DMS53 (cell line): ENCODE data around the gene ZCCHC7.
"Not testable (repeated sequence)": the region's sequence is repeated elsewhere in the genome, so short reads cannot be mapped to it uniquely, and the experiment has no call there.

Source experiments
- DNase-seq: peaks from one replicate; lab custom pipeline; 2025; lab: John Stamatoyannopoulos, UW

ZCCHC7 gene

DNA sequence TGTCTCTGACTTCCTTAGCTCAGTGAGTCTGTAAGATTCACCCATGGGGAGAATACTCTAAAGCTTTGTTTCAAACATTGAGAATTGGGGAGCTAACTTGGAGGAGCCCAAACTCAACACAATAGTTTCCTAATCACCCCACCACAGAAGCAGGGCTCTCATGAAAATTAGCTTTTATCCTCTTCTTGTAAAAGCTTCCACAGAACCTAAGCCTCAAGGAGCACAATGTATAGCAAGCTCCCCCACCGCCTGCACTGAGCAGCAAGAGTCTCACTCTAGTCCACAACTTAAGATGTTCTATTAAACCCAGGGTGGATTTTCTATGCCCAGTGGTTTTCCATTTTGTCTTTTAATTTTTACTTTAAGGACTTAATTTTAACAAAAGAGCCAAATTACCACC, 253.2 kb downstream of the ZCCHC7 start:
- DNase-seq, result no peak

GRCh38 chr9:37374892-37375291, 254.5 kb downstream of the ZCCHC7 start:
- no peak for DNase-seq

GRCh38 chr9:37377688-37378612, 257.6 kb downstream of the ZCCHC7 start:
- DNase-seq, result no peak

GRCh38 chr9:37378613-37379004, 258.2 kb downstream of the ZCCHC7 start:
- no peak for DNase-seq

GRCh38 chr9:37379835-37380234, 259.5 kb downstream of the ZCCHC7 start:
- no peak for DNase-seq

- no peak for DNase-seq
Measured at GRCh38 chr9:37380570-37380969, 260.2 kb downstream of the ZCCHC7 start.

- no peak for DNase-seq
Measured at GRCh38 chr9:37381094-37381741, 260.8 kb downstream of the ZCCHC7 start.

DNA sequence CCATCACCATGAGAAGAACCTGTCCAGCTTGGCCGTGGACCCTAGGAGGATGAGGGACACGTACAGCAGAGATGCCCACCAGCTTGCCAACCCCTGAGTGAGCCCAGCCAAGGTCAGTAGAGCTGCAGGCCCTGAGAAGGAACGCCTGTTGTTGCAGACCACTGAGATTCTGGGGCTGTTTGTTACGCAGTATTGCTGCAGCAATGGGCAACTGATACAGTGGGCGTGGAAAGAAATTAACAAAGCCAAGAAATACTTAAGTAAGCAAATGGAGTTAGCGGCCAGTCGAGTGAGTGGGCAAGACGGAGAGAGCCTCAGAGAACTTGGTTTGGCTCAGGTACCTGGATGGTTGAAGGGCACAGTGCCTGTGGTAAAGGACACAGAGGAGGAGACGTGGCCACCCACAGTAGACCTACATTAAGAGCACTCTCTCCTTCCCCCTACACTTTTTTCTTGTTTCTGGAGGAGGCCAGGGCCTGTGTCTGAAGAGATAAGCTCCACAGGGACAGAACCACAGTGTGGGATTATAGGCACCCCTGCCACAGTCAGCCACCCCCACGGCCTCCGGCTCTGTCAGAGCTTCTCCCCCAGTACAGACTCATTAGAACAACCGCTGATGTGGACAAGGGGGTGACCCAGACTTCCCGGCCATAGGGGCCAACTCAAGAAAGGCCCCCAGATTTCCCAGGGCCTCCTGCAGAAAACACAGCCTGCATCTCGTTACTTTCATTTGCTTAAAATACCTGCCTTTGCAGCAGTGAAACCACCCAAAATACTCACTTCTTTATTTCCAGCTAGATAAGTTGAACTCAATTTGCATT, 262.0 kb downstream of the ZCCHC7 start:
- no peak for DNase-seq

DNA sequence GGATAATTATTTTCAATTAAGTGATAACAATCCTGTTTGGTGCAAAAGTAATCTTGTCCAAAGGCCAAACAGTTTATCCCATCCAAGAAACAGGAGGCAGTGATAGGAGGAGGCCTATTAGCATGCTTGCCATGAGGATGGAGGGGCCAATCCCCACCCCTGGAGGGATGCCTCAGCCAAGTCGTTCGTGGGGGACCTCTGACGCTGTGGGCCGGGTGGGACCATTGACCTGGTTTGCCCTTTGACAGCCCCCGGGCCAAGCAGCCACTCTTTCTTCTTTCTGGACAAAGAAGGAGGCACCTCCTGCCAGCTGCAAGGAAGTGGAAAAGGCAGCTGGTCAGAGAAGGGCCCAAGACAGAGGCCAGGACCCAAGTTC, 262.6 kb downstream of the ZCCHC7 start:
- DNase-seq, result no peak

DNA sequence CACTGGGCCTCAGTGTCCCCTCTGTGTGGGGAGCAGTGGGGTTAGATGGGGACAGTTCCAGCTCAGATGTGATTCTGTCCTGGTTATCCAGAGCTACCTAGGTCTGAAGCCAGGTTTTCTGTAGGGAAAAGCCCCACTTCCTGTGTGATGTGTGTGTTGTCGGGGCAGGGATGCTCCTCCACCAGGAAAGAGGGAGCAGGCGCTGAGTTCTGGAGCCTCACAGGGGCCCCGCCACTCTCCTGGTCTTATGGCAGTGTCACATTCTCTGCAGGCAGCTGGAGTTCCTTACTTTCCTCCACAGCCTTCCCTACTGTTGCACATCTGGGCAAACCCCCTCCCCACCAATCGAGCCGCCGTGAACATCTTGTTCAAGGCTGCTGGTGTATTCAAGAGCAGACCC, 263.0 kb downstream of the ZCCHC7 start:
- DNase-seq, result no peak

- no peak for DNase-seq
Measured at GRCh38 chr9:37383876-37384746, 263.7 kb downstream of the ZCCHC7 start.

- no peak for DNase-seq
Measured at GRCh38 chr9:37385286-37385685, 264.9 kb downstream of the ZCCHC7 start.

- no peak for DNase-seq
Measured at GRCh38 chr9:37386988-37387387, 266.6 kb downstream of the ZCCHC7 start.

DNA sequence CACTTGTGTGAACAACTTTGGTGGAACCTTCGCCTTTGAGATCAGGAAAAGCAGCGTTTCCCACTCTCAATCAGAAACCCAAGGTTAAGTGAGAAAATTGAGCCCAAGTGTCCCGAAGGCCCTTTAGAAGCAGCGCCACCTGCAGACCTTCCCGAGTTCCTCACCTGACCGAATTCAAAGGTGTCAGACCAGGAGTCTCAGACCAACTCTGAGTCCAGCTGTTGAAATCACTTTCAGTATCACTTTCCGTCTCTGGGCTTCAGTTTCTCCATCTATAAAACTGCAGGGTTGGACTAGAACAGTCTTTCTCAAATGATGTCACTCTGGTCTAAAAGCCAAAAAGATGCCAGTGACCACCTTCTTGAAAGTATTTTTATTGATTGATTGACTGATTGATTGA, 270.4 kb downstream of the ZCCHC7 start:
- peak; percentile 80 for DNase-seq

DNA sequence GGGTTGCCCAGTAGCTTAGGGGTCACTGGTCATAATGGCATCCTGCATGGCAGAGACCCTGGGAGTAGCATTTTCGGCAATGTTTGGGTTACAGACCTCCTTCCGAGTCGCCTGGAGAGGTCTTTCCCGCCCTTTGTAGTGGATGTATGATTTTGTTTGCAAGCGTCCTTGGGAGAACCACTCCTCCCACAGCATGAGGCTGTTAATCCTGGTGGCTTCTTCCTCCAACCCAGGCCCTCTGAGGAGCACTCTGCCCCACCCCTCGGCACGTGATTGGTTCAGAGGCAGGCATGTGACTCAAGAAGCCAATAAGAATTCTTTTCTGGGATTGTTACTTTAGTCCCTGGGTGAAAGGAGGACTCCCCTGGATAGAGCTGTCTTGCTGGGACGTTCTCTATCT, 271.9 kb downstream of the ZCCHC7 start:
- no peak for DNase-seq

DNA sequence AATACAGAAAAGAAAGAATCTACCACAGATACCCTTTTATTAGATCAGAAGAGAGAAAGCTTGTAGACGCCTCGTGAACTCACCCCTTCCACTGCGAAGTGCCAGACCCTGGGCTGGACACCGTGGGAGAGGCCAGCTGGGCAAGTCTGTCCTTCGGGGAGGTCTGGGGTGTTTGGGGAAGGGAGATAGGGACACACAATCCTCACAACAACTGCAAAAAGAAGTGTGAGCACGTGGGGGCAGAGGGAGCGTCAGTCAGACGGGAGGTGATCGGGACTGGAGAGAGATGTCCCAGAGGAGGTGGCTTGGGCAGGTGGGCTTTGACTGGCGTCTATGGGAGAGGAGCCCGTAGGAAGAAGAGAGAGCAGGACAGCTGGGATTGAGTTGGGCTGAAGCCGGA, 274.9 kb downstream of the ZCCHC7 start:
- no peak for DNase-seq

- no peak for DNase-seq
Measured at GRCh38 chr9:37395663-37396062, 275.3 kb downstream of the ZCCHC7 start.

GRCh38 chr9:37397948-37398347, 277.6 kb downstream of the ZCCHC7 start:
- DNase-seq, result not testable (repeated sequence)

DNA sequence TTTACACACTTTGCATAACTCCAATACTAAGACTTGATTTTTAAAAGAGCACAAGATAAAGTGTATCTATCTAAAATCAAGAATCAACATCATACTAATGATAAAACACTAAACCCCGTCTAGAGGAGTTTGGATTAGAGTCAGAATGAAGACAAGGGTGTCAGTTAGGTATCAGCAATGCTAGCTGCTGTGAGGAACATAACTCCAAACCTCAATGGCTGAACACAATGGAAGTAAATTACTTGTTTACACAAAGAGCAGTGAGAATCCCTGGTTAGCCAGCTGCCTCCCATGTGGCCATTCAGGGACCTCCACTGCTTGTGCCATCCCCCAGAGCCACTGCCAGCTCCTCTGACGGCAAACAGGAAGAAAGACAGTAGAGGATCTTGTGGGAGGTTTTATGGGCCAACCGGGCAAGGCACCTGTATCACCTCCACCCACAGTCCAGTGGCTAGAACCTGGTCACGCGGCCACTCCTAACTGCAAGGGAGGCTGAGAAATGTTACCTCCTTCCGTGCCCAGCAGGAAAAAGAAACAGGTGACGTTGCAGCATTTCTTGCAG, 278.2 kb downstream of the ZCCHC7 start:
- no peak for DNase-seq

GRCh38 chr9:37399336-37399735, 279.0 kb downstream of the ZCCHC7 start:
- no peak for DNase-seq

- no peak for DNase-seq
Measured at GRCh38 chr9:37404590-37404989, 284.2 kb downstream of the ZCCHC7 start.
